ENCODE measurements around the gene ARHGAP26. TPM values are rescaled to one million over a fixed set of nuclear protein-coding genes. Genes with fewer than 3 reads are reported as not detected.

Gene ARHGAP26
- total RNA-seq, 1 donor from 2014 or later: 15.1 TPM

- intact Hi-C loops (cut with micrococcal nuclease): no loop called here
- DNase-seq (ENCODE audit: low spot score): no peak
- Mint-ChIP-seq H3K4me3 (ENCODE audit: low read depth) (no peak overlapping the region), H3K27ac (no peak overlapping the region), H3K9me3 (no peaks in the 10 kb centered on the region), H3K27me3 (ENCODE audit: low read depth) (no peaks in the 10 kb centered on the region), H3K4me1 (ENCODE audit: low read depth) (peaks cover 11% of the 10 kb centered on the region), H3K36me3 (ENCODE audit: low read depth) (peaks cover 13% of the 10 kb centered on the region)
These were observed 126.3 kb downstream of the ARHGAP26 start for GRCh38 chr5:142896325-142897007.

GRCh38 chr5:142897328-142897727 lies 127.2 kb downstream of the ARHGAP26 start:
- no peak for DNase-seq (ENCODE audit: low spot score)
- peaks cover 11% of the 10 kb centered on the region for H3K4me1 Mint-ChIP-seq (ENCODE audit: low read depth)
- peaks cover 13% of the 10 kb centered on the region for H3K36me3 Mint-ChIP-seq (ENCODE audit: low read depth)
- no peak overlapping the region for H3K4me3 Mint-ChIP-seq (ENCODE audit: low read depth)
- intact Hi-C loops (cut with micrococcal nuclease): no loop called here
- H3K9me3 Mint-ChIP-seq: no peaks in the 10 kb centered on the region
- no peak overlapping the region for H3K27ac Mint-ChIP-seq
- H3K27me3 Mint-ChIP-seq (ENCODE audit: low read depth): no peaks in the 10 kb centered on the region

- peaks cover 9% of the 10 kb centered on the region for H3K4me1 Mint-ChIP-seq (ENCODE audit: low read depth)
- no peak overlapping the region for H3K4me3 Mint-ChIP-seq (ENCODE audit: low read depth)
- H3K27me3 Mint-ChIP-seq (ENCODE audit: low read depth): no peaks in the 10 kb centered on the region
- DNase-seq (ENCODE audit: low spot score): no peak
- intact Hi-C loops (cut with micrococcal nuclease): no loop called here
- peaks cover 29% of the 10 kb centered on the region for H3K36me3 Mint-ChIP-seq (ENCODE audit: low read depth)
- no peak overlapping the region for H3K27ac Mint-ChIP-seq
- H3K9me3 Mint-ChIP-seq: no peaks in the 10 kb centered on the region
These were observed 130.8 kb downstream of the ARHGAP26 start for GRCh38 chr5:142900927-142901326.

GRCh38 chr5:142901476-142902185 lies 131.5 kb downstream of the ARHGAP26 start:
- H3K27me3 Mint-ChIP-seq (ENCODE audit: low read depth): no peaks in the 10 kb centered on the region
- H3K4me3 Mint-ChIP-seq (ENCODE audit: low read depth): no peak overlapping the region
- intact Hi-C loops (cut with micrococcal nuclease): no loop called here
- H3K36me3 Mint-ChIP-seq (ENCODE audit: low read depth): peaks cover 33% of the 10 kb centered on the region
- H3K4me1 Mint-ChIP-seq (ENCODE audit: low read depth): peaks cover 6% of the 10 kb centered on the region
- no peaks in the 10 kb centered on the region for H3K9me3 Mint-ChIP-seq
- H3K27ac Mint-ChIP-seq: no peak overlapping the region
- no peak for DNase-seq (ENCODE audit: low spot score)

GRCh38 chr5:142902186-142902965 lies 132.2 kb downstream of the ARHGAP26 start:
- H3K4me3 Mint-ChIP-seq (ENCODE audit: low read depth): no peak overlapping the region
- no peak overlapping the region for H3K27ac Mint-ChIP-seq
- H3K4me1 Mint-ChIP-seq (ENCODE audit: low read depth): peaks cover 3% of the 10 kb centered on the region
- H3K36me3 Mint-ChIP-seq (ENCODE audit: low read depth): peaks cover 38% of the 10 kb centered on the region
- DNase-seq (ENCODE audit: low spot score): no peak
- no peaks in the 10 kb centered on the region for H3K27me3 Mint-ChIP-seq (ENCODE audit: low read depth)
- intact Hi-C loops (cut with micrococcal nuclease): no loop called here
- no peaks in the 10 kb centered on the region for H3K9me3 Mint-ChIP-seq

- H3K27me3 Mint-ChIP-seq (ENCODE audit: low read depth): no peaks in the 10 kb centered on the region
- no peak for DNase-seq (ENCODE audit: low spot score)
- intact Hi-C loops (cut with micrococcal nuclease): no loop called here
- H3K27ac Mint-ChIP-seq: no peak overlapping the region
- peaks cover 45% of the 10 kb centered on the region for H3K36me3 Mint-ChIP-seq (ENCODE audit: low read depth)
- H3K4me3 Mint-ChIP-seq (ENCODE audit: low read depth): no peak overlapping the region
- no peaks in the 10 kb centered on the region for H3K9me3 Mint-ChIP-seq
- H3K4me1 Mint-ChIP-seq (ENCODE audit: low read depth): peaks cover 3% of the 10 kb centered on the region
These were observed 134.2 kb downstream of the ARHGAP26 start for GRCh38 chr5:142904416-142904815.

GRCh38 chr5:142905348-142905747 lies 135.2 kb downstream of the ARHGAP26 start:
- DNase-seq (ENCODE audit: low spot score): no peak
- no peaks in the 10 kb centered on the region for H3K27me3 Mint-ChIP-seq (ENCODE audit: low read depth)
- H3K4me1 Mint-ChIP-seq (ENCODE audit: low read depth): peaks cover 3% of the 10 kb centered on the region
- no peak overlapping the region for H3K27ac Mint-ChIP-seq
- H3K36me3 Mint-ChIP-seq (ENCODE audit: low read depth): peaks cover 47% of the 10 kb centered on the region
- H3K9me3 Mint-ChIP-seq: no peaks in the 10 kb centered on the region
- intact Hi-C loops (cut with micrococcal nuclease): no loop called here
- H3K4me3 Mint-ChIP-seq (ENCODE audit: low read depth): no peak overlapping the region

GRCh38 chr5:142906863-142907671 lies 136.9 kb downstream of the ARHGAP26 start:
- DNase-seq (ENCODE audit: low spot score): no peak
- H3K4me3 Mint-ChIP-seq (ENCODE audit: low read depth): no peak overlapping the region
- intact Hi-C loops (cut with micrococcal nuclease): no loop called here
- no peaks in the 10 kb centered on the region for H3K9me3 Mint-ChIP-seq
- no peak overlapping the region for H3K27ac Mint-ChIP-seq
- H3K4me1 Mint-ChIP-seq (ENCODE audit: low read depth): no peaks in the 10 kb centered on the region
- H3K36me3 Mint-ChIP-seq (ENCODE audit: low read depth): peaks cover 56% of the 10 kb centered on the region
- H3K27me3 Mint-ChIP-seq (ENCODE audit: low read depth): no peaks in the 10 kb centered on the region

- Mint-ChIP-seq H3K4me3 (ENCODE audit: low read depth) (no peak overlapping the region), H3K36me3 (ENCODE audit: low read depth) (peaks cover 48% of the 10 kb centered on the region), H3K4me1 (ENCODE audit: low read depth) (no peaks in the 10 kb centered on the region), H3K9me3 (no peaks in the 10 kb centered on the region), H3K27me3 (ENCODE audit: low read depth) (no peaks in the 10 kb centered on the region), H3K27ac (no peak overlapping the region)
- no peak for DNase-seq (ENCODE audit: low spot score)
- intact Hi-C loops (cut with micrococcal nuclease): no loop called here
These were observed 138.5 kb downstream of the ARHGAP26 start for GRCh38 chr5:142908659-142909058.

GRCh38 chr5:142910128-142910527 lies 140.0 kb downstream of the ARHGAP26 start:
- intact Hi-C loops (cut with micrococcal nuclease): no loop called here
- no peaks in the 10 kb centered on the region for H3K9me3 Mint-ChIP-seq
- H3K36me3 Mint-ChIP-seq (ENCODE audit: low read depth): peaks cover 35% of the 10 kb centered on the region
- no peaks in the 10 kb centered on the region for H3K27me3 Mint-ChIP-seq (ENCODE audit: low read depth)
- no peak overlapping the region for H3K4me3 Mint-ChIP-seq (ENCODE audit: low read depth)
- H3K4me1 Mint-ChIP-seq (ENCODE audit: low read depth): no peaks in the 10 kb centered on the region
- DNase-seq (ENCODE audit: low spot score): no peak
- no peak overlapping the region for H3K27ac Mint-ChIP-seq

GRCh38 chr5:142911170-142911569 lies 141.0 kb downstream of the ARHGAP26 start:
- peaks cover 33% of the 10 kb centered on the region for H3K36me3 Mint-ChIP-seq (ENCODE audit: low read depth)
- no peaks in the 10 kb centered on the region for H3K4me1 Mint-ChIP-seq (ENCODE audit: low read depth)
- no peaks in the 10 kb centered on the region for H3K27me3 Mint-ChIP-seq (ENCODE audit: low read depth)
- no peak overlapping the region for H3K27ac Mint-ChIP-seq
- no peaks in the 10 kb centered on the region for H3K9me3 Mint-ChIP-seq
- no peak for DNase-seq (ENCODE audit: low spot score)
- H3K4me3 Mint-ChIP-seq (ENCODE audit: low read depth): no peak overlapping the region
- intact Hi-C loops (cut with micrococcal nuclease): no loop called here

GRCh38 chr5:142911775-142912174 lies 141.6 kb downstream of the ARHGAP26 start:
- Mint-ChIP-seq H3K27me3 (ENCODE audit: low read depth) (no peaks in the 10 kb centered on the region), H3K9me3 (no peaks in the 10 kb centered on the region), H3K4me3 (ENCODE audit: low read depth) (no peak overlapping the region), H3K27ac (no peak overlapping the region), H3K4me1 (ENCODE audit: low read depth) (peaks cover 3% of the 10 kb centered on the region), H3K36me3 (ENCODE audit: low read depth) (peaks cover 29% of the 10 kb centered on the region)
- intact Hi-C loops (cut with micrococcal nuclease): no loop called here
- DNase-seq (ENCODE audit: low spot score): no peak

All from activated T-helper 2 cell treated with anti-CD3 and anti-CD28 coated beads, Interferon-gamma antibody, Interleukin-2, Interleukin-4, amounts not matched to agents 10 μg/mL and 5 μg/mL and 100 μg/mL, durations not matched to agents 14 hours and 24 hours and 36 hours (primary cell).